Mesodermal cell (in vitro differentiated cells): Measurements from ENCODE around the gene COTL1. TPM values are rescaled to one million over a fixed set of nuclear protein-coding genes. Genes with fewer than 3 reads are reported as not detected.

Source experiments
- H3K27ac ChIP-seq: 2 replicates; pipeline ENCODE4 v1.7.0; 2013; ENCODE audit warnings: mild to moderate bottlenecking, low read depth, low read length, moderate library complexity; ENCODE audit not compliant: severe bottlenecking
- H3K36me3 ChIP-seq: 2 replicates; pipeline ENCODE4 v1.7.1; 2013; ENCODE audit warnings: mild to moderate bottlenecking, low read length, moderate library complexity; ENCODE audit not compliant: control insufficient read depth, insufficient read depth
- H3K4me1 ChIP-seq: one replicate; pipeline ENCODE4 v1.7.1; 2013; ENCODE audit warnings: mild to moderate bottlenecking, low read length; ENCODE audit not compliant: insufficient read depth, control insufficient read depth, poor library complexity, severe bottlenecking
- H3K4me3 ChIP-seq: 2 replicates; pipeline ENCODE4 v1.7.0; 2013; ENCODE audit warnings: low read length, control low read depth, mild to moderate bottlenecking; ENCODE audit not compliant: insufficient read depth, poor library complexity, severe bottlenecking; ENCODE audit errors: extremely low read depth
- H3K9me3 ChIP-seq: 2 replicates; pipeline ENCODE4 v1.7.1; 2013; ENCODE audit warnings: mild to moderate bottlenecking, low read length, moderate library complexity; ENCODE audit not compliant: control insufficient read depth
- WGBS, 2 experiments: methylation state at CpG; one replicate each; pipeline ENCODE4 v1.1.5; 2013; ENCODE audit warnings: missing lambda C conversion rate in 2 of 2; ENCODE audit not compliant: insufficient coverage in 2 of 2; 5-methylcytosine and 5-hydroxymethylcytosine counted together
- polyA plus RNA-seq, 2 experiments: library from polyadenylated mRNA; stranded (reverse); fragments of 50-300 nt; gene quantifications; one replicate each; pipeline ENCODE4 v1.2.3, GENCODE V29; 2013

The COTL1 gene, protein sequence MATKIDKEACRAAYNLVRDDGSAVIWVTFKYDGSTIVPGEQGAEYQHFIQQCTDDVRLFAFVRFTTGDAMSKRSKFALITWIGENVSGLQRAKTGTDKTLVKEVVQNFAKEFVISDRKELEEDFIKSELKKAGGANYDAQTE
- 247 TPM for polyA plus RNA-seq (2013, experiment 1 of 2)
- 194 TPM for polyA plus RNA-seq (2013, experiment 2 of 2)

DNA sequence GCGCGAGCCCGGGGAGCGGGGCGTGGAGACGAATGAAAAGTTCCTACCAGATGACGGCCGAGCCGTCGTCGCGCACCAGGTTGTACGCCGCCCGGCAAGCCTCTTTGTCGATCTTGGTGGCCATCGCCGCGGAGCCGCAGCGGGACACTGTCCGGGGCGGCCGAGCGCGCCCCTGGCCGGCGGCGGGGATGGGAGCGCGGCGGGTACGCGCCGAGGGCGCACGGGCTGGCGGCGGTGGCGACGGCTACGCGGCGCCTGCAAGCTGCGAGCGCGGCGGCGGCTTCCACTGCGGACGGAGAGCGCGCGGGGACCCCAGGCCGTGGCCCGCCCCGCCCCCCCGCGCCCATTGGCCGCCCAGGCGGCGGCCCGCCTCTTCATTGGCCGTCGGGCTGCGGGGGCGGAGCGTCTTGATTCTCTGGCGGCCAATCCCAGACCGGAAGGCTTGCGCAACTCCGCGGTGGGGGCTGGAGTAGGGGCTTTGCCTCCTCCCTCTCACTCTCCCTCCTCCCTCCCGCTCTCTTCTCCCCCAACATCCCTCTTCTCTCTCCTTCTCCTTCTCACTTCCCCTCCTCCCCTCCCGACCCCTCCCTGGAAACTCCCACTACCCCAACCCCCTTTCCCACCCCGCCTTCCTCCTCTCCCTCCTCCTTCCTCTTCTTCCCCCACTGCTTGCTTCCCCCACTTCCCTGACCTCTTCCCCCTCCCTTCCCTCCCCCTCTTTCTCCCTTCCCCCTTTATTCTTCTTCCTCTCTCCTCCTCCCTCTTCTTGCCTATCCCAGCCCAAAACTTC is at the start of gene COTL1:
Gene COTL1, minus strand, starts transcription at position 288 of the 790 bp plus-strand sequence. Its CDS starts 164 bp downstream, at position 124.
- 0% methylated on average over 52 of the region's 76 CpGs for WGBS, 2 experiments
- peak within 1 kb of the TSS; percentile 98 for H3K27ac ChIP-seq
- peaks cover 28% of the 10 kb centered on the region for H3K36me3 ChIP-seq
- H3K4me3 ChIP-seq: peak within 1 kb of the TSS; percentile 81
- H3K4me1 ChIP-seq: peaks cover 34% of the 10 kb centered on the region
- no peaks in the 10 kb centered on the region for H3K9me3 ChIP-seq

DNA sequence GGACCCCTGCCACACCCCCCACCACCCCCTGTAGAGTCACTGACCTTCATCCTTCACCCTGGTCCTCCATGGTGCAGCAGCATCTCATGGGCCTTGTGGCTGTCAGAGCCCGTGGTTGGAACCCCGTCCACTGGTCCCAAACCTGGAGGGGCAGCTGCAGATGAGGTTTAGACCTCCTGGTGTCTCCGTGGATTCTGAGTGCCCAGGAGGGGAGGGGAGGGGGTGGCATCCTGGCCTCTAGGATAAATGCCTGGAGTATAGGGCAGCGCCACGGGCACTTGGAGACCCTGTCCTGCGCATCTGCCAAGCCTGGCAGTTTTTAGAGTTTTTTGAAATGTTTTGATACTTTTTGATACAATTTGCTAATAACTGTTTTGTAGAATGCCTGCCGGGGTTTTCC is 48.0 kb upstream of the COTL1 start:
- H3K4me1 ChIP-seq: no peaks in the 10 kb centered on the region
- H3K36me3 ChIP-seq: peaks cover 36% of the 10 kb centered on the region
- WGBS, 2 experiments: 92 to 96% methylated on average over 4 to 7 of the region's 7 CpGs
- H3K9me3 ChIP-seq: no peaks in the 10 kb centered on the region
- H3K27ac ChIP-seq: no peak overlapping the region
- H3K4me3 ChIP-seq: no peak overlapping the region

DNA sequence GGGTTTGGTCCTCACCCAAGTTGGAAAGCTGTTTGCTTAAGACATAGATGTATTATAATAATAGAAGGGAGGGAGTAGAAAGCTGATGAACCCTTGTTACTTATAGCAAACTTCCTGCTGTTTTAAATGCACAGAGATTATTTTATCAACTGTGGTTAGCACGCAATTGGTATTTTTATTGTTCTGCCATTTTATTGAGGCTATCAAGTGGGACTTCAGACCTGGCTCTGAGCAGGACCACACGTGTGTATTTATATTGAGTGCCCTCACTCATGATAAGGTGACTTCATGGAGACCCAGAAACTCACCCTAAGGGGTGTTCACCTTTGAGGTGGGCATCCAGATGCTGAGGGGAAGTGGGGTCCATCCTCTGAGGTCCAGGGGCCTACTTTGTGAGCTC is 47.5 kb upstream of the COTL1 start:
- Histone ChIP-seq H3K27ac (no peak overlapping the region), H3K9me3 (no peaks in the 10 kb centered on the region), H3K36me3 (peaks cover 41% of the 10 kb centered on the region), H3K4me3 (no peak overlapping the region), H3K4me1 (no peaks in the 10 kb centered on the region)
- WGBS, 2 experiments: 83 to 90% methylated on average over 1 to 2 of the region's 2 CpGs

DNA sequence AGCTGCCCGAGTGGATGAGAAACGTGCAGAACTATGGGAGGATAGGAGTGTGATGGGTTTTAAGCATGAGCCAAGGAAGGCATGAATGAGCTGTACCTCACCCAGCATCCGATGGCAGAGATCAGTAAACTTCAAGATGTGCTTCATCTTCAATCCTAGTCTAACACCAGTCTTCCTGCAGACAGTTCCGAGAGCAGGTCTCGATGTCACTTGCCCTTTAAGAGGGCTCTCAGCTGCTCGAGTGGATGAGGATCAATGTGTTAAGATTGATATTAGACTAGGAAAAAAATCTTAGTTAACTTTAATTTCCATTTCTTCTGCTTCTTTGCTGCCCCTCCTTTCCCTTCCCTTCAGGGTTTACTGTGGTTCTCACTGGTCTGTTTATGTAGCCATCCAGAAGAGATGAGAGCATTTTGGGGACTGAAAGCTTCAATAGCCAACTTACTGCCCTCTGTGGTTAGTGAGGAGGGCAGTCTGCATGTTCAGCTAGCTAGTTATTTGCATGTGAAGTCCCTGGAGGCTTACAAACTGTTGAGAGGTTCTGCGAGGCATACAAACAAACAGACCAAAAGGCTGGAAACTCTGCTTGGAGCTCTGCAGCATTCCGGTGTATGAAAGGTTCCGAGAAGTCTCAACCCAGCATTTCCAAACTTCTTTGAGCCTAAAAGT is 45.7 kb upstream of the COTL1 start:
- Histone ChIP-seq H3K9me3 (no peaks in the 10 kb centered on the region), H3K27ac (no peak overlapping the region), H3K36me3 (peaks cover 58% of the 10 kb centered on the region), H3K4me1 (no peaks in the 10 kb centered on the region), H3K4me3 (no peak overlapping the region)
- 58 to 74% methylated on average over 3 to 6 of the region's 9 CpGs for WGBS, 2 experiments

DNA sequence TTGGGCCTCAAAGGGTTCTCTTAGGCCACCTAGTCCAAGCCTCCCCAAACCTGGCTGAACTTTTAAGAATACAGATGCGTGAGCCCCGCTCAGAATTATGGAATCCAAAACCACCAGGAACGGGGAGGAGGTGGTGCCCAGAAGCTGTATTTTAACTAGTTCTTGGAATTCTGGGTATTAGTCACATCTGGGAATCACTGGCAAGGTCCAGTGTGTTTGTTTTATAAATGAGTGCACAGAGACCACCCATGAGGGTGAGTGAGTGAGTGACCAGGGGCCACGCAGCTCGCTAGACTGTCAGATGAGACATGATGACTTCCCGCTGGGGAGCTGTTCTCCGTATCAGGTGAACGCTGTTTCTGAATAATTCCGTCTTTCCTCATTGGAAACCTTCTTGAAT is 44.6 kb upstream of the COTL1 start:
- 95% methylated on average over 9 of the region's 9 CpGs for WGBS, 2 experiments
- Histone ChIP-seq H3K9me3 (no peaks in the 10 kb centered on the region), H3K27ac (no peak overlapping the region), H3K36me3 (peaks cover 69% of the 10 kb centered on the region), H3K4me1 (no peaks in the 10 kb centered on the region), H3K4me3 (no peak overlapping the region)

DNA sequence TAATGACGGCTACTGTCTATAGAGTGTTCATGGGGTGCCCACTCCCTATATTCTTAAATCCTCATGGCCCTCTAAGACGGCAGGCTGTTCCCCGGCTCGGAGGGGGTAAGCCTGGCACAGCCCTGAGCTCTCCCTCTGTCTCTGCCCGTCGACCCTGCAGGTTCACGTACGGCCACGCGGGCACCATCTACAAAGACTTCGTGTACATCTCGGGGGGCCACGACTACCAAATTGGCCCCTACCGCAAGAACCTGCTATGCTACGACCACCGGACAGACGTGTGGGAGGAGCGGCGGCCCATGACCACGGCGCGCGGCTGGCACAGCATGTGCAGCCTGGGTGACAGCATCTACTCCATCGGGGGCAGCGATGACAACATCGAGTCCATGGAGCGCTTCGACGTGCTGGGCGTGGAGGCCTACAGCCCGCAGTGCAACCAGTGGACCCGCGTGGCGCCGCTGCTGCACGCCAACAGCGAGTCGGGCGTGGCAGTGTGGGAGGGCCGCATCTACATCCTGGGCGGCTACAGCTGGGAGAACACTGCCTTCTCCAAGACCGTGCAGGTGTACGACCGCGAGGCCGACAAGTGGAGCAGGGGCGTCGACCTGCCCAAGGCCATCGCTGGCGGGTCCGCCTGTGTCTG is 43.7 kb upstream of the COTL1 start:
- Histone ChIP-seq H3K36me3 (peaks cover 77% of the 10 kb centered on the region), H3K4me3 (no peak overlapping the region)

DNA sequence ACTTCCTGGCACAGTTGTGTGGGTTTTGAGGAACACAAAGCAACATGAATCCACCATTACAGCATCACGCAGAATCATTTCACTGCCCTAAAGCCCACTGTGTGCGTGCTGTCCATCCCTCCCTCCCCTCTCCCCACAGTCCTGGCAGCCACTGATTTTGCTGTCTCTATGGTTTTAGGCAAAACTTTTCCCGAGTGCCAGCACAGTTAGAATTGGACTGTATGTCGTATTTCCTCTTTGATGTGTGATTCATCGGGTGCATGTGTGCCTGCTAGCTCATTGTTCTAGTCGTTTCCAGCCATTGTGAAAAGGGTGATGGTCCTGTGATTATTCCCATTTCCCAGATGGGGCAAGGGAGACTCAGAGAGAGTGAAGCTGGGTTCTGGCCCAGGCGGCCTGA is 43.1 kb upstream of the COTL1 start:
- H3K4me1 ChIP-seq: no peaks in the 10 kb centered on the region
- H3K4me3 ChIP-seq: no peak overlapping the region
- no peak overlapping the region for H3K27ac ChIP-seq
- H3K36me3 ChIP-seq: peaks cover 73% of the 10 kb centered on the region
- 87 to 93% methylated on average over 5 to 6 of the region's 7 CpGs for WGBS, 2 experiments
- no peaks in the 10 kb centered on the region for H3K9me3 ChIP-seq

More for the DNA sequence above, 43.7 kb upstream of the COTL1 start:
- no peaks in the 10 kb centered on the region for H3K9me3 ChIP-seq
- no peak overlapping the region for H3K27ac ChIP-seq
- WGBS, 2 experiments: 97% methylated on average over 47 to 51 of the region's 51 CpGs
- no peaks in the 10 kb centered on the region for H3K4me1 ChIP-seq

DNA sequence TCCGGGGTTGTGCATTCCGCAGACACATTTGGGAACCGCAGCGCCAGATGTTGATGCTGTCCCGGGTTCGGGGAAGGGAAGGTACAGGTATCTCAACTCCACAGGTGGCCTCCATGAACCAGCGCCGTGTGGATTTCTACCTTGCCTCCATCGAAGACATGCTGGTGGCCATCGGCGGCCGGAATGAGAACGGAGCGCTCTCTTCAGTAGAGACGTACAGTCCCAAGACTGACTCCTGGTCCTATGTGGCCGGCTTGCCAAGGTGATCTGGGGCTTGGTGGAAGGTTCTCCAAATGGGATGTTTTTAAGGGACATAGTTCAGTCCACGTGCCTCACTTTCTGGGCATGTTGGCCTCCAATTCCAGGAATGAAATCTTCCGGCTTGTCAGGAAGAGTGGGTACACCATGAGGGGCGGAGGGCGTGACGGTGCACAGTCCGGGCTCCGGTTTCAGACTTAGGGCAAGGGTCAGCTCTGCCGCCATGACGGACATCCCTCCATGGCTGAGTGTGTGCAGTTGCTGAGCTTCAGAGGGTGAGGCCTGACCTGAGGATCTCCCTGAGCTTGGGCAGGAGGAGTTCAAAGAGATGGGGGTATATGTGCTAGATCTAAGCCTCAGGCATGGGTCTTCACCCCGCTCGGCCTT is 41.9 kb upstream of the COTL1 start:
- WGBS, 2 experiments: 95 to 96% methylated on average over 27 of the region's 27 CpGs
- Histone ChIP-seq H3K27ac (no peak overlapping the region), H3K4me3 (no peak overlapping the region), H3K9me3 (no peaks in the 10 kb centered on the region), H3K4me1 (no peaks in the 10 kb centered on the region), H3K36me3 (peaks cover 73% of the 10 kb centered on the region)

DNA sequence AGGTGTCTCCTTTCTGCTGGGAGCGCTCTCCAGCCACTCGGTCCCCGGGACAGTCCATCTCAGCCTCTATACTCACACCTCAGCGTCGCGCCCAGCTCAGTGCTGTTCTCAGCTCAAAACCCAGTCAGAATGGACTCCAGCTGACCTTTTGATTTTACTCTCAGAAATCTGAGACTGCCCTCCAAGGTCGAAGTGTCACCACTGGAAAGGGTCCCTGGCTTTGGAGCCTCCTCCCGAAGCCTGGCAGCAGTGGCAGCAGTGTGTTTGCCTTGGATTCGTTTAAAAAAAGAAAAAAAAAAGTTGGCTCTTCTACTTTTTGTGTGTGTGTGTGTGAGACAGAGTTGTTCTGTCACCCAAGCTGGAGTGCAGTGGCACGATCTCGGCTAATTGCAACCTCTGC is 40.8 kb upstream of the COTL1 start:
- Histone ChIP-seq H3K36me3 (peaks cover 72% of the 10 kb centered on the region), H3K4me1 (no peaks in the 10 kb centered on the region), H3K27ac (no peak overlapping the region), H3K4me3 (no peak overlapping the region), H3K9me3 (no peaks in the 10 kb centered on the region)
- WGBS, 2 experiments: 85 to 88% methylated on average over 11 of the region's 11 CpGs

DNA sequence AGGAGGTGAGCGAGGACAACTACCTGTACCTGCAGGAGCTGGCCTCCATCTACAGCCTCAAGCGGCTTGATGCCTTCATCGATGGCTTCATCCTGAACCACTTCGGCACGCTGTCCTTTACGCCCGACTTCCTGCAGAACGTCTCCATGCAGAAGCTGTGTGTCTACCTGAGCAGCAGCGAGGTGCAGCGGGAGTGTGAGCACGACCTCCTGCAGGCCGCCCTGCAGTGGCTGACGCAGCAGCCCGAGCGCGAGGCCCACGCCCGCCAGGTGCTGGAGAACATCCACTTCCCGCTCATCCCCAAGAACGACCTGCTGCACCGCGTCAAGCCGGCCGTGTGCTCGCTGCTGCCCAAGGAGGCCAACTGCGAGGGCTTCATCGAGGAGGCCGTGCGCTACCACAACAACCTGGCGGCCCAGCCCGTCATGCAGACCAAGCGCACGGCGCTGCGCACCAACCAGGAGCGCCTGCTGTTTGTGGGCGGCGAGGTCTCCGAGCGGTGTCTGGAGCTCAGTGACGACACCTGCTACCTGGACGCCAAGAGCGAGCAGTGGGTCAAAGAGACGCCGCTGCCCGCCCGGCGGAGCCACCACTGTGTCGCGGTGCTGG is 39.5 kb upstream of the COTL1 start:
- Histone ChIP-seq H3K27ac (no peak overlapping the region), H3K9me3 (no peaks in the 10 kb centered on the region), H3K36me3 (peaks cover 67% of the 10 kb centered on the region), H3K4me3 (no peak overlapping the region), H3K4me1 (no peaks in the 10 kb centered on the region)
- WGBS, 2 experiments: 96 to 97% methylated on average over 40 to 50 of the region's 50 CpGs
